H9 (cell line): ENCODE results near the gene USP3. TPM values are rescaled to one million over a fixed set of nuclear protein-coding genes. Genes with fewer than 3 reads are reported as not detected.

ENCODE experiments used
- DNase-seq: peaks from one replicate; pipeline ENCODE4 v3.0.0-alpha.2; 2017
- H2AFZ ChIP-seq: one replicate; pipeline ENCODE4 v1.6.1; 2013; ENCODE audit warnings: mild to moderate bottlenecking, low read length, control low read depth, moderate library complexity
- H2AK5ac ChIP-seq: 2 replicates; pipeline ENCODE4 v1.6.1; 2013; ENCODE audit warnings: low read length, control low read depth, mixed read lengths; ENCODE audit not compliant: insufficient read length
- H2BK120ac ChIP-seq: one replicate; pipeline ENCODE4 v1.6.1; 2013; ENCODE audit warnings: low read depth, mild to moderate bottlenecking, low read length, control low read depth, inconsistent platforms; ENCODE audit not compliant: poor library complexity, severe bottlenecking
- H2BK12ac ChIP-seq: 2 replicates; pipeline ENCODE4 v1.6.1; 2013; ENCODE audit warnings: low read length, control low read depth, mixed read lengths, low read depth; ENCODE audit not compliant: insufficient read length
- H2BK15ac ChIP-seq: 2 replicates; pipeline ENCODE4 v1.6.1; 2013; ENCODE audit warnings: low read depth, low read length, control low read depth
- H2BK20ac ChIP-seq: one replicate; pipeline ENCODE4 v1.6.1; 2013; ENCODE audit warnings: low read depth, mild to moderate bottlenecking, low read length, control low read depth, inconsistent platforms; ENCODE audit not compliant: poor library complexity, severe bottlenecking
- H2BK5ac ChIP-seq: 2 replicates; pipeline ENCODE4 v1.6.1; 2013; ENCODE audit warnings: low read length, control low read depth, mixed read lengths; ENCODE audit not compliant: insufficient read length
- H3K14ac ChIP-seq: 2 replicates; pipeline ENCODE4 v1.6.1; 2013; ENCODE audit warnings: low read length, control low read depth; ENCODE audit not compliant: insufficient read depth
- H3K18ac ChIP-seq: 2 replicates; pipeline ENCODE4 v1.6.1; 2013; ENCODE audit warnings: low read depth, mild to moderate bottlenecking, mixed read lengths, low read length, control low read depth; ENCODE audit not compliant: insufficient read length
- H3K23ac ChIP-seq: 2 replicates; pipeline ENCODE4 v1.6.1; 2013; ENCODE audit warnings: low read length, control low read depth, mixed read lengths, low read depth; ENCODE audit not compliant: insufficient read length
- H3K23me2 ChIP-seq: 2 replicates; pipeline ENCODE4 v1.6.1; 2013; ENCODE audit warnings: low read depth, mild to moderate bottlenecking, mixed read lengths, low read length, control low read depth; ENCODE audit not compliant: insufficient read length, poor library complexity, severe bottlenecking
- H3K27ac ChIP-seq: 2 replicates; pipeline ENCODE4 v1.5.1; 2013; ENCODE audit warnings: low read length, control low read depth, mixed read lengths, low read depth; ENCODE audit not compliant: insufficient read length
- H3K27me3 ChIP-seq: 2 replicates; pipeline ENCODE4 v1.6.1; 2013; ENCODE audit warnings: low read length, control low read depth, inconsistent platforms; ENCODE audit not compliant: insufficient read depth
- H3K4ac ChIP-seq: 2 replicates; pipeline ENCODE4 v1.6.1; 2013; ENCODE audit warnings: low read depth, mild to moderate bottlenecking, control low read depth, inconsistent platforms, low read length, moderate library complexity
- H3K4me1 ChIP-seq: 2 replicates; pipeline ENCODE4 v1.6.1; 2013; ENCODE audit warnings: low read length, control low read depth, inconsistent platforms; ENCODE audit not compliant: insufficient read depth
- H3K4me2 ChIP-seq: 2 replicates; pipeline ENCODE4 v1.6.1; 2013; ENCODE audit warnings: low read length, control low read depth, mixed read lengths; ENCODE audit not compliant: insufficient read length, insufficient read depth
- H3K56ac ChIP-seq: 2 replicates; pipeline ENCODE4 v1.6.1; 2013; ENCODE audit warnings: low read depth, mild to moderate bottlenecking, mixed read lengths, low read length, control low read depth; ENCODE audit not compliant: insufficient read length
- H3K79me1 ChIP-seq: 2 replicates; pipeline ENCODE4 v1.6.1; 2013; ENCODE audit warnings: low read depth, mild to moderate bottlenecking, moderate library complexity, low read length, control low read depth, inconsistent platforms; ENCODE audit not compliant: insufficient read depth, poor library complexity, severe bottlenecking
- H3K79me2 ChIP-seq: 2 replicates; pipeline ENCODE4 v1.6.1; 2013; ENCODE audit warnings: low read length, control low read depth, inconsistent platforms; ENCODE audit not compliant: insufficient read depth
- H3K9ac ChIP-seq: 2 replicates; pipeline ENCODE4 v1.6.1; 2013; ENCODE audit warnings: low read length, control low read depth, mixed read lengths; ENCODE audit not compliant: insufficient read length; ENCODE audit errors: extremely low read depth
- H3K9me3 ChIP-seq: one replicate; pipeline ENCODE4 v1.6.1; 2013; ENCODE audit warnings: low read depth, low read length, inconsistent platforms; ENCODE audit not compliant: control insufficient read depth
- H3T11ph ChIP-seq: one replicate; pipeline ENCODE4 v1.6.1; 2013; ENCODE audit warnings: mild to moderate bottlenecking, low read length, control low read depth, inconsistent platforms
- H4K20me1 ChIP-seq: one replicate; pipeline ENCODE4 v1.6.1; 2013; ENCODE audit not compliant: control insufficient read depth, insufficient read length, insufficient read depth
- H4K5ac ChIP-seq: 2 replicates; pipeline ENCODE4 v1.6.1; 2013; ENCODE audit warnings: low read depth, mild to moderate bottlenecking, mixed read lengths, low read length, control low read depth; ENCODE audit not compliant: insufficient read length
- H4K8ac ChIP-seq: replicated peaks from 2 replicates; pipeline ENCODE4 v1.6.1; 2013; ENCODE audit warnings: low read length, control low read depth, mixed read lengths, low read depth; ENCODE audit not compliant: insufficient read length
- H4K91ac ChIP-seq: 2 replicates; pipeline ENCODE4 v1.6.1; 2013; ENCODE audit warnings: low read depth, mild to moderate bottlenecking, moderate library complexity, mixed read lengths, low read length, control low read depth; ENCODE audit not compliant: insufficient read length
- H3K27ac Mint-ChIP-seq, 3 experiments: 2 replicates in 2 of 3; 3 replicates in 1 of 3; pipeline ENCODE4 v1.8.0; 2020 to 2021; ENCODE audit warnings: mixed read lengths in 3 of 3, mild to moderate bottlenecking in 1 of 3, moderate library complexity in 1 of 3
- H3K27me3 Mint-ChIP-seq: 2 replicates; pipeline ENCODE4 v1.8.0; 2021; ENCODE audit warnings: low read depth, mild to moderate bottlenecking, moderate library complexity, mixed read lengths
- H3K36me3 Mint-ChIP-seq, 3 experiments: 2 replicates in 2 of 3; 3 replicates in 1 of 3; pipeline ENCODE4 v1.8.0; 2020 to 2021; ENCODE audit warnings: low read depth in 3 of 3, mixed read lengths in 3 of 3; ENCODE audit not compliant: insufficient read depth in 1 of 3
- H3K4me1 Mint-ChIP-seq, 2 experiments: 2 replicates each; pipeline ENCODE4 v1.8.0; 2020; ENCODE audit warnings: mixed read lengths in 2 of 2
- H3K4me3 Mint-ChIP-seq, 2 experiments: 2 replicates in 1 of 2; 3 replicates in 1 of 2; pipeline ENCODE4 v1.8.0; 2020 to 2021; ENCODE audit warnings: mild to moderate bottlenecking in 2 of 2, mixed read lengths in 2 of 2, moderate library complexity in 1 of 2
- H3K9me3 Mint-ChIP-seq, 2 experiments: 2 replicates in 1 of 2; 3 replicates in 1 of 2; pipeline ENCODE4 v1.8.0; 2020; ENCODE audit warnings: mild to moderate bottlenecking in 2 of 2, mixed read lengths in 2 of 2, moderate library complexity in 1 of 2
- WGBS: extraction: QIAGEN DNeasy Blood & Tissue Kit; methylation state at CpG from one replicate; pipeline ENCODE4 v1.1.7; 2013; ENCODE audit warnings: missing lambda C conversion rate, low lambda C conversion rate, mixed read lengths; ENCODE audit not compliant: insufficient read length; ENCODE audit errors: extremely low coverage; 5-methylcytosine and 5-hydroxymethylcytosine counted together
- total RNA-seq: library from RNA; stranded (reverse); gene quantifications from 2 replicates; pipeline ENCODE4 v1.2.1, GENCODE V29; 2021
- TF ChIP-seq, protein P1 (sequence below): fragments of 200-600 bp; sonication (generic); conservative IDR thresholded peaks from 3 replicates; pipeline ENCODE4 v1.8.0; 2021; ENCODE audit warnings: antibody characterized with exemption, mild to moderate bottlenecking

The USP3 gene
- total RNA-seq, 1 experiment from 2014 or later, result 14.2 TPM

DNA sequence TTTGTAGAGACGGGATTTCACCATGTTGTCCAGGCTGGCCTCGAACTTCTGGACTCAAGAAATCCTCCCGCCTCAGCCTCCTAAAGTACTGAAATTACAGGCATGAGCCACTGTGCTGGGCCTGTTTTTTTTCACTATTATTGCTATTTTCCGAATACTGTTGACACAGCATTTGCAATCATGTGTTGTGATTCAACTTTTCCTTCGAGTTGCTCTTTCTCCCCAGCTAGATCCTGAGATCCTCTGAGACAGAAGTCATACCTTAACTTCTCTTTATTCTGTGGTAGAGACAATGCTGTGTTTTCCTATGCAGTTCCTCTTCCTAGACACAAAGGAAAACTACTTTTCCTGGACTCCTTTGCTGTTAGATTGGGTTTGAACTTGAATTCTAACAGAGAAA is 46.4 kb upstream of the USP3 start:
- H3K4ac ChIP-seq, result no peak overlapping the region
- no peak overlapping the region for H3K27ac Mint-ChIP-seq
- no CpG with 5 or more reads among the region's 5 CpGs for WGBS

More for the DNA sequence above, 46.4 kb upstream of the USP3 start:
- no peak overlapping the region for H3K18ac ChIP-seq
- no peak overlapping the region for H2BK20ac ChIP-seq
- Mint-ChIP-seq H3K27me3 (peaks cover 15% of the 10 kb centered on the region), H3K9me3 (peaks cover 19 to 22% of the 10 kb centered on the region in 2 experiments), H3K36me3 (peaks cover 6 to 22% (median 7%) of the 10 kb centered on the region in 3 experiments), H3K4me3 (no peak overlapping the region), H3K4me1 (peaks cover 18 to 19% of the 10 kb centered on the region in 2 experiments)
- H4K5ac ChIP-seq, result no peak overlapping the region
- H2BK15ac ChIP-seq, result no peak overlapping the region
- no peaks in the 10 kb centered on the region for H3K9me3 ChIP-seq
- no peak overlapping the region for H2BK5ac ChIP-seq
- H4K20me1 ChIP-seq, result no peaks in the 10 kb centered on the region
- H2AK5ac ChIP-seq, result no peak overlapping the region
- no peaks in the 10 kb centered on the region; the same call in 1 of the 2 replicates for H3K27me3 ChIP-seq
- no peak overlapping the region for H2BK12ac ChIP-seq
- no peaks in the 10 kb centered on the region for H3K79me2 ChIP-seq
- H4K91ac ChIP-seq, result no peak overlapping the region
- DNase-seq, result no peak
- H3K56ac ChIP-seq, result no peak overlapping the region
- H4K8ac ChIP-seq, result no peak overlapping the region
- H3K4me2 ChIP-seq, result no peak overlapping the region
- H2AFZ ChIP-seq, result no peak overlapping the region
- H3K14ac ChIP-seq, result no peak overlapping the region
- no peak overlapping the region for H3K23ac ChIP-seq
- H3K4me1 ChIP-seq, result no peaks in the 10 kb centered on the region
- H3K9ac ChIP-seq, result no peak overlapping the region
- H3K27ac ChIP-seq, result no peak overlapping the region
- no peaks in the 10 kb centered on the region for H3K23me2 ChIP-seq
- TF ChIP-seq, protein P1, sequence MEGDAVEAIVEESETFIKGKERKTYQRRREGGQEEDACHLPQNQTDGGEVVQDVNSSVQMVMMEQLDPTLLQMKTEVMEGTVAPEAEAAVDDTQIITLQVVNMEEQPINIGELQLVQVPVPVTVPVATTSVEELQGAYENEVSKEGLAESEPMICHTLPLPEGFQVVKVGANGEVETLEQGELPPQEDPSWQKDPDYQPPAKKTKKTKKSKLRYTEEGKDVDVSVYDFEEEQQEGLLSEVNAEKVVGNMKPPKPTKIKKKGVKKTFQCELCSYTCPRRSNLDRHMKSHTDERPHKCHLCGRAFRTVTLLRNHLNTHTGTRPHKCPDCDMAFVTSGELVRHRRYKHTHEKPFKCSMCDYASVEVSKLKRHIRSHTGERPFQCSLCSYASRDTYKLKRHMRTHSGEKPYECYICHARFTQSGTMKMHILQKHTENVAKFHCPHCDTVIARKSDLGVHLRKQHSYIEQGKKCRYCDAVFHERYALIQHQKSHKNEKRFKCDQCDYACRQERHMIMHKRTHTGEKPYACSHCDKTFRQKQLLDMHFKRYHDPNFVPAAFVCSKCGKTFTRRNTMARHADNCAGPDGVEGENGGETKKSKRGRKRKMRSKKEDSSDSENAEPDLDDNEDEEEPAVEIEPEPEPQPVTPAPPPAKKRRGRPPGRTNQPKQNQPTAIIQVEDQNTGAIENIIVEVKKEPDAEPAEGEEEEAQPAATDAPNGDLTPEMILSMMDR, result no peak
- no peaks in the 10 kb centered on the region for H3K79me1 ChIP-seq
- H2BK120ac ChIP-seq, result no peak overlapping the region
- no peak overlapping the region for H3T11ph ChIP-seq
